Esophagus muscularis mucosa (tissue), 3 donors: ENCODE results near the gene PSME3.

ENCODE experiments used
- CTCF ChIP-seq, 3 experiments: fragments of 200-600 bp in 2 of 3; fragments of 450-650 bp in 1 of 3; sonication (generic) in 2 of 3; IDR thresholded peaks; one replicate each; pipeline ENCODE4 v1.5.1; 2017 to 2019; ENCODE audit warnings: antibody characterized with exemption in 3 of 3, mild to moderate bottlenecking in 2 of 3, moderate library complexity in 1 of 3
- EP300 ChIP-seq: sonication (generic); formaldehyde crosslinking; IDR thresholded peaks from one replicate; pipeline ENCODE4 v1.6.1; 2017; ENCODE audit warnings: antibody characterized with exemption

GRCh38 chr17:42848093-42848492 lies 14.9 kb downstream of the PSME3 start:
- TF ChIP-seq EP300: no peak
- TF ChIP-seq CTCF (IDR thresholded peaks at IDR 0.05): no peak
